HG03571 (cell line): Measurements from ENCODE around the gene TAF8.
"Not testable (repeated sequence)": the region's sequence is repeated elsewhere in the genome, so short reads cannot be mapped to it uniquely, and the experiment has no call there.

Experiments
- ATAC-seq: cut with Tn5 transposase; IDR thresholded peaks from one replicate; pipeline ENCODE4 v1.9.1; 2021; ENCODE audit not compliant: unreplicated experiment

TAF8 gene

GRCh38 chr6:42050297-42051267, at the start of gene TAF8:
TAF8 (plus strand) TSS chr6:42050524; CDS start chr6:42050542, 18 bp downstream.
- peak; percentile 62 for ATAC-seq

DNA sequence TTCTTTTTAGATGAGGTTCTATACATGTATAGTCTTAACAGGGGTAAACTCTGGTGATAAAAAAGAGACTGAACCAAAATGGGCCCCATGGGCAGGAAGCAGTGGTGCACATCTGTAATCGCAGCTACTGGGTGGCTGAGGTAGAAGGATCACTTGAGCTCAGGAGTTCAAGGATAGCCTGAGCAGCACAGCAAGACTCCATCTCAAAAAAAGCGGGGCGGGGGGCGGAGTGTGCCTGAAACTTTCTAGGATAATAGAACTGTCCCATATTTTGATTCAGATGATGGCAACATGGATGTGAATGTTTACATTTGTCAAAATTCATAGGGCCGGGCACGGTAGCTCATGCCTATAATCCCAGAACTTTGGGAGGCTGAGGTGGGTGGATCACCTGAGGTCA, 48.8 kb upstream of the TAF8 start:
- ATAC-seq, result no peak

DNA sequence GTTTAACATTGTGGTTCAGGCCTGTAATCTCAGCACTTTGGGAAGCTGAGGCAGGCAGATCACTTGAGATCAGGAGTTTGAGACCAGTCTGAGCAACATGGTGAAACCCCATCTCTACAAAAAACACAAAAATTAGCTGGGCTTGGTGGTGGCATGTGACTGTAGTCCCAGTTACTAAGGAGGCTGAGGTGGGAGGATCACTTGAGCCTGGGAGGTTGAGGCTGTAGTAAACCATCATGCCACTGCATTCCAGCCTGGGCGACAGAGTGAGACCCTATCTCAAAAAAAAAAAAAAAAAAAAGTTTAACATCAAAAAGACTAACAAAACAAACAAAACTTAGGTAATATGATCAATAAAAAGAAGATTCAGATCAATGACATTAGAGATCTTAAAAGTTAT, 46.7 kb upstream of the TAF8 start:
- ATAC-seq, result not testable (repeated sequence)

GRCh38 chr6:42007286-42008137, 42.8 kb upstream of the TAF8 start:
- no peak for ATAC-seq

GRCh38 chr6:42008138-42008528, 42.2 kb upstream of the TAF8 start:
- ATAC-seq, result not testable (repeated sequence)

DNA sequence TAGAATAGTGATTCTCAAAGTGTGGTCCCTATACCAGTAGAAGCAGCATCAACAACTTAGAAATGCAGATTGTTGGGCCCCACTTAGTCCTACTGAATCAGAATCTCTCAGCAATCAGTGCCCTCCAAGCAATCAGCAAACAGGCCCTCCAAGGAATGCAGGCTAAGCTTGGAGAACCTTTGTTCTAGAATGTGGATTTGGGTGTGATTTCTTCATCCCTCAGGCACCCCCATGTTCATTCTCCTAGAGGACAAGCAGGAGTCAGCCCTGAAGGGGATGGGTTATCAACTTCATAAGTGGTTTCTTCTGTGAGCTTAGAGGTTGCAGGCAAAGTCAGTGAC, 40.5 kb upstream of the TAF8 start:
- ATAC-seq, result no peak

DNA sequence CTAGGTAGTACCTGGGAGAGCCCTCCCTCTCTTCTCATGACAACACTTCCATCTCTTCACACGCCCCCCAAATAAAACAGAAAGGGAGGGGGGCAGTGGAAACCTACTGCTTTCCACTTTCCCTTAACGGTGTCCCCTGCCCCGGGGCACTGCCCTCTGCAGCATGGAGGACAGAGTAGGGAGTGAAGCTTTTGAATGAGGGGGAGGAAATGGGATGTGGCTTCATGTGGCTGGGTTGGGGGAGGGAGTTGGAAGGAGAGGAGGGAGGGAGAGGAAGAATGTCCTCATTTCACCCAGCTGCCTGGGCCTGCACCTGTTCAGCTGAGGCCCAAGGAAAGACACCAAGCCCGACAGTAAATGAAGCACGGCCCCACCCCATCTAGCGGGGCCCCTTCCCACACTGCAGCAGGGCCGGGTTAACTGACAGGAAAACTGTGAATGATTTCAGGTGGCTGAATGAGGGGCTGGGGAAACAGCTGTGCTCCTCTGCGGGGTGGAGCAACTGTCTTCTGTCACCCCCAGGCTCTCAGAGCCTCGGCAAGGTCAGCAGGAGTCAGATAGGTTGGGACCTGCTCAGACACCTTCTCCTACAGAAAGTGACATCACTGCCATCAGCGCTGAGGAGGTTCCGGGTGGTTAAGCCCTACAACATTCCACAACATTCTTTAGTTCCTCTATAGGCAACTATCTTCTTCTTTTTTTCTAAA, 40.0 kb upstream of the TAF8 start:
- peak; percentile 46 for ATAC-seq

- ATAC-seq, result no peak
These were observed 39.4 kb upstream of the TAF8 start for GRCh38 chr6:42010909-42011308.

DNA sequence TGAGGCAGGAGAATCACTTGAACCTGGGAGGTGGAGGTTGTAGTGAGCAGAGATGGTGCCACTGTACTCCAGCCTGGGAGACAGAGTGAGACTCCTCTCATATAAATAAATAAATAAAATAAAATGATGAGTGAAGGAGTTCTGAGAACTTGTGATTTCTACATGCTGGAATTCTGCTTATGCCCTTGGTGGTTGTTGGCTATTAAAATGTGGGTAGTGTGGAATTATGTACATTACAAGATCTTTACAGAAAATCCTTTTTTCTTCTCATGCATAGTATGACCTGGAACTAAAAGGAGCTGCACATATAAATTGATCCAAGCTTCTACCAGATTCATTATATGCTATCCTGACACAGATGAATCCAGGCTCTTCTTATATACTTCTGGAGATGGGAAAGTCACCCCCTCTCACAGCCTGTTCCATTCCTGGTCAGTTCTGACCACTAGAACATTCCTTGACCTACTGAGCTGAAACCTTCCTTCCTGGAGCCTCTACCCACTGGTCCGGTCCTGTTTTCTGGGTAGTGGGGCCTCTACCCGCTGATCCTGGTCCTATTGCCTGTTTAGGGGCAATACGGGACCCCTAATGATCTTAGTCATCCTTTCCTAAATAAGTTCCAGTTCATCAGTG, 37.7 kb upstream of the TAF8 start:
- no peak for ATAC-seq

- no peak for ATAC-seq
These were observed 37.2 kb upstream of the TAF8 start for GRCh38 chr6:42013134-42013516.

GRCh38 chr6:42017021-42017643, 33.2 kb upstream of the TAF8 start:
- no peak for ATAC-seq

DNA sequence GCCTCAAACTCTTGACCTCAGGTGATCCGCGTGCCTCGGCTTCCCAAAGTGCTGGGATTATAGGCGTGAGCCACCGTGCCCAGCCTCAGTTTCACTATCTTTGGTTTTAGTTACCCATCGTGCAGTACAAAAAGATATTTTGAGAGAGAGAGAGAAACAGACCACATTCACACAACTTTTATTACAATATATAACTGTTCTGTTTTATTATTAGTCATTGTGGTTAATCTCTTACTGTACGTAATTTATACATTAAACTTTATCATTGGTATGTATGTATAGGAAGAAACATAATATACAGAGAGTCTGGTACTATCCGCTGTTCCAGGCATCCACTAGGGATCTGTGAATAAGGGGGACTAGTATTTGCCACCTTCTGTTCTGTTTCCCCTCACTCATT, 29.4 kb upstream of the TAF8 start:
- no peak for ATAC-seq

DNA sequence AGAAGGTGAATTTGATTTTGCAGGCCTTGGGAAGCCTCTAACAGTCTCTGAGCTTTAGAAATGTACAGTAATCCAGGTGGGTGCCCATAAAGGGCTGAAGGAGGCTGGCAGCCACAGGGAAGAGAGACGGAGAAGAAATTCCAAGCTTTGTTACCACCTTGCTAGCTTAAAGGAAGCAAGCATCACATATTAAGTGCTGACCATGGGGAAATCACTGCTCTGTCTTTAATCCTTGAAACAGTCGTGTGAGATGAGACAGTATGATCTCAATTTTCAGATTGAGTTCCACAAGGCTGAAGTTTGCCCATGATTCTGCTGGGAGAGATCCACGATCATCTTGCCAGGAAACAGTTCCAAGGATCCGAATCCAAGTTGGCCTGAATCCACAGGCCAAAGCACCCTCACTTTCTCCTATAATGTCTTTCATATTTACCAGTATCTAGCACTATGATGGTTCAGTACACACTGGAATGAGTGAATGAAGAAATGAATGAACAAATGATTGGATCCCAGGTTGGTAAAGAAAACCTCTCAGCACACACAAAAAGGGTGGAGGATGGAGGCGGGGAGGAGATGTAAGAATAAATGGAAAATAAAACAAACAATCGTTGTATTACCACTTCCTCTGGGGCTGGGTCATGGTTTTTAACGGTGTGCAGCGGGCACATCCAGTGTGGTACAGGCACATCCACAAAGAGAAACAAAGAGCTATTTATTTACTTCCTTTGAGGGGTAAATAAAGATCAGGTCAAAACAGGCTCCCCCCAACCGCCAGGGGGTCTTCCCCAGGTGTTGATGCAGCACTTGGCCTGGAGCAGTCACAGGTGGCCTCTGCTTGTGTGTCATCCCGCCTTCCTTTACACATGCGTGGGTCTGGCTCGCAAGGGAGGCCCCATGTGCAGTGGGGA, 28.2 kb upstream of the TAF8 start:
- ATAC-seq, result no peak

DNA sequence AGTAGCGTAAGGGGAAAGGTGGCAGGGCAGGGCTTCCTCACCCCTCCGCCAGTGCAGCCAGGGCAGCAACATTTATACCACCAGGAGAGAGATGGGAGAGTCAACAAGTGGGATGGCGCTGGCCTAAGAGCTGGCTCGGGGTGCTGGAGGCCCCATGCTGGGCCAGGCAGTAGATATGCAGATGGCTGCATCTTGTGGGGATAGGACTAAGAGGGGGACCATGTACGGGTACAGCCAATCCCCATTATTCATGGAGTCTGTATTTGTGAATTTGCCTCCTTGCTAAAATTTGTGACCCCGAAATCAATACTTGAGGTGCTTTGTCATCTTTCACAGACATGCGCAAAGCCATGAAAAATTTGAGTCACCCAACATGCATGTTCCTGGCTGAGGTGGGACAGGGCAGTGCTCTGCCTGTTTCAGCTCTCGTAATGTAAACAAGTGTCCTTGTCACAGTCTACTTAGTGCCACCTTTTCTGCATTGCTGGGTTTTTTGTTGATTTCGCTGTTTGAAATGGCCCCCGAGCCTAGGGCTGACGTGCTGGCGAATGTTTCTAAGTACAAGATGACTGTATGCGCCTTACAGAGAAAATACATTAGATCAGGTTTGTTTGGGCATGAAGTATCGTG, 27.5 kb upstream of the TAF8 start:
- ATAC-seq, result no peak

DNA sequence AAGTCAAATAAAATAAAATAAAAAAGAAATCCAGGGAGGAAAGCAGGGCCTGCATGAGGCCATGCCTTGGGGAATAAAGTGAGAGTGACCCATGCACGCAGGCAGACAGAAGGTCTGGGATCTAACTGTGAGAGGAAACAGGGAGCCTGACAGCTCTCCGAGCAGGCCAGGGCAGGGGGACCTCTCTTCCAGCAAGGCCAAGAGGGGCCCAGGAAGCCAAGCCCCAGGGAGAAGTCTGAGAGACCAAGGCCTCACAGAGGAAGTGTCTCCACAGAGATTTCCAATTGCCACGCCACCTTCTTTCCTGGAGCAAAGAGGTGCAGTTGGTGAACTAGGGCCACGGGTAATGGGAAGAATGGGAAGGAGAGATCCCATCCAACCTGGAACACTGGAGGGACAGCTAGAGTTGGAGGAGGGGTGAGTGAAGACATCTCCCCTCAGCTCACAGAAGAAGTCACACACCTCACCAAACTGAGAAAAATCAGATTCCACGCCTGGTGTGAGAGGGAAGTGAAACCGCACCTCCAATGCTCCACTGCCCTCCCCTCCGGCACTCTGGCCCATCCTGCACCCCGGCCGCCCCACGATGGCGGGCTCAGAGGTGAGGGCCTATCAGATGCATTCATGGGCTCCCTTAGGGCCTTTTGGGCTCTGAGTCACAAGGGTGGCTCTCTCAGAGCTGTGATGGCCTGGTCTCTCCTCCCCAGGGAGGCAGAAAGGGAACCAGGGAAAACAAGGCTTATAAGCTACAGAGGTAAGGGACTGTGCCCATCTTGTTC, 25.1 kb upstream of the TAF8 start:
- peak; percentile 70 for ATAC-seq

GRCh38 chr6:42025845-42026243, 24.5 kb upstream of the TAF8 start:
- ATAC-seq, result no peak

DNA sequence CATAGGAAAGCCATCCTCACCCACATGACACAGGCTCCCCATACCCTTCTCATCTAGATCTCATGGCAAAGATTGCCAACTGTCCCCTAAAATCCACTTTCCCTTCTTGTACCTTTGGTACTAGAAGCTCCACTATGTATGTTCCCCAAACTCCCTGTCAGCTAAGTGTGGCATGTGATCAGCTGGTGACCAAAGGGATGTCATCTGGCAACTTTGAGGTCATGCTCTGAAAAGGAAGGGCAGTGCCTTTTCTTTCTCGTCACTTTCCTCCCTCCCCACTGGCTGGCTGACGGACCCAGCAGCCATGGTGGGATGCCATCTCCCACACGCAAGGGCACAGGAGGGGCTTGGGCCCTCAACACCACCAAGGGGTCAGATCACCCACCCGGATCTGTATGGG, 23.8 kb upstream of the TAF8 start:
- ATAC-seq, result no peak
